HG02678 (cell line): ENCODE measurements around the gene MAD1L1.

ENCODE experiments used
- ATAC-seq: cut with Tn5 transposase; IDR thresholded peaks from one replicate; pipeline ENCODE4 v1.9.1; 2021; ENCODE audit warnings: mild to moderate bottlenecking, moderate library complexity; ENCODE audit not compliant: unreplicated experiment

MAD1L1 gene

GRCh38 chr7:2106924-2107323 is 125.8 kb downstream of the MAD1L1 start:
- no peak for ATAC-seq

- no peak for ATAC-seq
Observed at GRCh38 chr7:2106440-2106839, 126.3 kb downstream of the MAD1L1 start.

- ATAC-seq: no peak
Observed at GRCh38 chr7:2105917-2106316, 126.8 kb downstream of the MAD1L1 start.

- ATAC-seq: no peak
Observed at GRCh38 chr7:2105280-2105679, 127.5 kb downstream of the MAD1L1 start.

GRCh38 chr7:2104716-2105115 is 128.0 kb downstream of the MAD1L1 start:
- no peak for ATAC-seq

GRCh38 chr7:2104107-2104710 is 128.5 kb downstream of the MAD1L1 start:
- ATAC-seq: no peak

- no peak for ATAC-seq
Observed at GRCh38 chr7:2103071-2103898, 129.5 kb downstream of the MAD1L1 start.

- ATAC-seq: no peak
Observed at GRCh38 chr7:2102375-2102723, 130.4 kb downstream of the MAD1L1 start.

GRCh38 chr7:2101630-2102374 is 130.9 kb downstream of the MAD1L1 start:
- no peak for ATAC-seq

GRCh38 chr7:2100278-2101208 is 132.2 kb downstream of the MAD1L1 start:
- peak; percentile 62 for ATAC-seq

GRCh38 chr7:2099048-2099957 is 133.4 kb downstream of the MAD1L1 start:
- ATAC-seq: no peak

GRCh38 chr7:2098496-2098895 is 134.2 kb downstream of the MAD1L1 start:
- ATAC-seq: no peak

GRCh38 chr7:2098056-2098455 is 134.7 kb downstream of the MAD1L1 start:
- no peak for ATAC-seq

- no peak for ATAC-seq
Observed at GRCh38 chr7:2097492-2097891, 135.3 kb downstream of the MAD1L1 start.

- no peak for ATAC-seq
Observed at GRCh38 chr7:2096692-2097387, 135.9 kb downstream of the MAD1L1 start.

- no peak for ATAC-seq
Observed at GRCh38 chr7:2095436-2095835, 137.3 kb downstream of the MAD1L1 start.

- ATAC-seq: no peak
Observed at GRCh38 chr7:2094454-2095045, 138.2 kb downstream of the MAD1L1 start.

- ATAC-seq: no peak
Observed at GRCh38 chr7:2093843-2094220, 138.9 kb downstream of the MAD1L1 start.
